Mesenteric fat pad (tissue), 1 donor: ENCODE results near the gene RAB15. TPM values are rescaled to one million over a fixed set of nuclear protein-coding genes. Genes with fewer than 3 reads are reported as not detected.
A peak's percentile ranks its signal among the peaks of the same experiment; 100 is the strongest.

Source experiments
- DNase-seq: peaks from one replicate; pipeline ENCODE4 v3.0.0-alpha.2; 2020; ENCODE audit warnings: low spot score
- long read RNA-seq: library from polyadenylated mRNA; unstranded; transcript quantifications from one replicate; pipeline ENCODE4 v2.0.0, GENCODE V29; 2020
- total RNA-seq: library from RNA; stranded (reverse); fragmentation: NEBNext Ultra II Directional; extraction: Animal tissue kit (Norgen Biotek cat#: 25700); gene quantifications from one replicate; pipeline ENCODE4 v1.2.1, GENCODE V29; 2021
- donor health status: DM: yes; HTN: yes; CAD: no.

The RAB15 gene
- 3.2 TPM for total RNA-seq
- long read RNA-seq, partial matches to known transcripts = 0 of 8 reads
- long read RNA-seq, other reads (novel, unspliced or antisense) = 7 of 8 reads

- peak; percentile 89 for DNase-seq
Observed at GRCh38 chr14:64971943-64972791, at the start of gene RAB15. Gene RAB15, minus strand, starts transcription at chr14:64972336. Its CDS starts 260 bp downstream, at chr14:64972076.

- DNase-seq = no peak
Observed at GRCh38 chr14:65019944-65020566, 47.9 kb upstream of the RAB15 start.

GRCh38 chr14:65016471-65016870, 44.3 kb upstream of the RAB15 start:
- no peak for DNase-seq

GRCh38 chr14:65015391-65015790, 43.3 kb upstream of the RAB15 start:
- no peak for DNase-seq

GRCh38 chr14:65012353-65012752, 40.2 kb upstream of the RAB15 start:
- no peak for DNase-seq

- no peak for DNase-seq
Observed at GRCh38 chr14:65011538-65011937, 39.4 kb upstream of the RAB15 start.

- no peak for DNase-seq
Observed at GRCh38 chr14:65010211-65010931, 38.2 kb upstream of the RAB15 start.

- no peak for DNase-seq
Observed at GRCh38 chr14:65007202-65007601, 35.1 kb upstream of the RAB15 start.

GRCh38 chr14:65006261-65006721, 34.2 kb upstream of the RAB15 start:
- DNase-seq = no peak

GRCh38 chr14:65003394-65003793, 31.3 kb upstream of the RAB15 start:
- DNase-seq = no peak

GRCh38 chr14:65002586-65003210, 30.6 kb upstream of the RAB15 start:
- no peak for DNase-seq

GRCh38 chr14:65001723-65002122, 29.6 kb upstream of the RAB15 start:
- no peak for DNase-seq

- DNase-seq = no peak
Observed at GRCh38 chr14:65000898-65001591, 28.9 kb upstream of the RAB15 start.

- no peak for DNase-seq
Observed at GRCh38 chr14:64998455-64998931, 26.4 kb upstream of the RAB15 start.

GRCh38 chr14:64997108-64997794, 25.1 kb upstream of the RAB15 start:
- no peak for DNase-seq

- no peak for DNase-seq
Observed at GRCh38 chr14:64995291-64995690, 23.2 kb upstream of the RAB15 start.

GRCh38 chr14:64994540-64994939, 22.4 kb upstream of the RAB15 start:
- DNase-seq = no peak

GRCh38 chr14:64993266-64993930, 21.3 kb upstream of the RAB15 start:
- DNase-seq = no peak

GRCh38 chr14:64992328-64992885, 20.3 kb upstream of the RAB15 start:
- DNase-seq = no peak
